K562 (cell line): Measurements from ENCODE around the gene PRMT5. TPM values are rescaled to one million over a fixed set of nuclear protein-coding genes. Genes with fewer than 3 reads are reported as not detected.
A peak's percentile ranks its signal among the peaks of the same experiment; 100 is the strongest.

Source experiments
- ATF1 ChIP-seq, 2 experiments: fragments of 450-650 bp in 1 of 2; IDR thresholded peaks; 2 replicates each; pipeline ENCODE4 v1.6.1; 2016; ENCODE audit warnings: missing compliant biosample characterization in 1 of 2, missing genetic modification characterization in 1 of 2
- CTCF ChIP-seq, 3 experiments: IDR thresholded peaks in 2 of 3; conservative IDR thresholded peaks in 1 of 3; 2 replicates each; pipeline ENCODE4 v1.5.1; 2011 to 2012; ENCODE audit warnings: low read length in 3 of 3, mild to moderate bottlenecking in 3 of 3, control low read depth in 2 of 3, improper control_type of control experiment in 1 of 3, inconsistent platforms in 1 of 3, low read depth in 1 of 3, mixed read lengths in 1 of 3, moderate library complexity in 1 of 3; ENCODE audit not compliant: insufficient read depth in 2 of 3
- FOXM1 ChIP-seq, 2 experiments: fragments of 450-650 bp in 1 of 2; sonication (generic) in 1 of 2; formaldehyde crosslinking in 1 of 2; IDR thresholded peaks; 2 replicates each; pipeline versions ENCODE4 v1.6.1 to v1.9.0; 2017 to 2022; ENCODE audit warnings: low read depth in 2 of 2, mild to moderate bottlenecking in 2 of 2, missing genetic modification reagents in 1 of 2, moderate library complexity in 1 of 2
- FUS ChIP-seq: fragments of 200-400 bp; formaldehyde crosslinking; optimal IDR thresholded peaks from 2 replicates; pipeline ENCODE3; 2017; ENCODE audit warnings: low read depth, low read length
- HNRNPH1 ChIP-seq: fragments of 200-400 bp; formaldehyde crosslinking; optimal IDR thresholded peaks from 2 replicates; pipeline ENCODE3; 2017; ENCODE audit warnings: low read depth, mild to moderate bottlenecking, low read length, moderate library complexity
- L3MBTL2 ChIP-seq: fragments of 450-650 bp; IDR thresholded peaks from 2 replicates; pipeline ENCODE4 v1.6.1; 2016; ENCODE audit warnings: mild to moderate bottlenecking, moderate library complexity
- MXD1 ChIP-seq: fragments of 250-450 bp; sonication (Bioruptor Pico); IDR thresholded peaks from 2 replicates; pipeline ENCODE4 v1.8.0; 2021; ENCODE audit warnings: borderline replicate concordance, mild to moderate bottlenecking, moderate library complexity; ENCODE audit not compliant: poor library complexity, severe bottlenecking
- NFIC ChIP-seq: fragments of 450-650 bp; IDR thresholded peaks from 2 replicates; pipeline ENCODE4 v1.6.1; 2017; ENCODE audit warnings: mild to moderate bottlenecking, inconsistent platforms
- POLR2AphosphoS5 ChIP-seq: IDR thresholded peaks from 2 replicates; pipeline ENCODE4 v1.6.1; 2011; ENCODE audit warnings: mild to moderate bottlenecking, low read depth, low read length, moderate library complexity; ENCODE audit not compliant: control insufficient read depth, insufficient read depth
- RAD21 ChIP-seq, 2 experiments: fragments of 250-450 bp in 1 of 2; fragments of 450-650 bp in 1 of 2; sonication (Bioruptor Pico) in 1 of 2; formaldehyde crosslinking in 1 of 2; IDR thresholded peaks in 1 of 2; conservative IDR thresholded peaks in 1 of 2; 2 replicates each; pipeline versions ENCODE4 v1.4.0 to v1.8.0; 2020 to 2022; ENCODE audit warnings: mild to moderate bottlenecking in 2 of 2, moderate library complexity in 1 of 2
- RAD51 ChIP-seq: fragments of 450-650 bp; IDR thresholded peaks from 2 replicates; pipeline ENCODE4 v1.7.1; 2016; ENCODE audit warnings: low read depth, mild to moderate bottlenecking, borderline replicate concordance
- RERE ChIP-seq: sonication (generic); formaldehyde crosslinking; IDR thresholded peaks from 2 replicates; pipeline ENCODE4 v1.8.0; 2023; ENCODE audit warnings: missing genetic modification reagents, mild to moderate bottlenecking, borderline replicate concordance
- RFX1 ChIP-seq: fragments of 450-650 bp; IDR thresholded peaks from 2 replicates; pipeline ENCODE4 v1.6.1; 2016; ENCODE audit warnings: mild to moderate bottlenecking, moderate library complexity
- SPI1 ChIP-seq: IDR thresholded peaks from 2 replicates; pipeline ENCODE4 v1.6.1; 2011; ENCODE audit warnings: low read depth, low read length, control low read depth, borderline replicate concordance
- TAF15 ChIP-seq: fragments of 200-400 bp; formaldehyde crosslinking; IDR thresholded peaks from 2 replicates; pipeline ENCODE4 v1.6.1; 2017; ENCODE audit warnings: mild to moderate bottlenecking, low read depth, low read length, moderate library complexity
- TBL1XR1 ChIP-seq, 2 experiments: IDR thresholded peaks; 2 replicates each; pipeline ENCODE4 v1.6.1; 2012; ENCODE audit warnings: improper control_type of control experiment in 2 of 2, low read length in 2 of 2, mild to moderate bottlenecking in 1 of 2
- ZBTB26 ChIP-seq: fragments of 450-650 bp; formaldehyde crosslinking; IDR thresholded peaks from 2 replicates; pipeline ENCODE4 v1.4.0; 2022; ENCODE audit warnings: missing genetic modification characterization
- polyA plus RNA-seq, 8 experiments: library from polyadenylated mRNA; depleted of rRNA in 4 of 8; stranded (reverse) in 5 of 8; unstranded in 3 of 8; fragments of >200 nt; fragmentation: Nextera tagmentation in 2 of 8; fragmentation: Illumina TruSeq in 1 of 8; extraction: Ambion mirVana in 2 of 8; extraction: Trizol in 1 of 8; gene quantifications; 2 replicates each; pipeline versions ENCODE4 v1.2.1 to v1.2.3, GENCODE V29; 2011 to 2014; ENCODE audit warnings: inconsistent platforms in 1 of 8, missing spikeins in 1 of 8
- total RNA-seq, 7 experiments: library from RNA; depleted of rRNA in 6 of 7; stranded (reverse); fragments of >200 nt in 6 of 7; fragmentation: Illumina TruSeq in 2 of 7; extraction: Trizol in 2 of 7; gene quantifications; 2 replicates each; pipeline versions ENCODE4 v1.2.1 to v1.2.3, GENCODE V29; 2011 to 2021; ENCODE audit warnings: low replicate concordance in 1 of 7

Gene PRMT5
- total and polyA plus RNA-seq, 9 of the 15 experiments (the other 6 are each of a cell fraction or from before 2014, with no cell fraction given), result 114 to 552 (median 222) TPM

- TF ChIP-seq NFIC (peak; percentile 80), TBL1XR1 (IDR thresholded peaks at IDR 0.05; ENCODE audit: low read length in 2 of 2) (no peak), SPI1 (peak; percentile 13; the same call in 1 of the 2 replicates), FOXM1 (IDR thresholded peaks at IDR 0.05; ENCODE audit: low read depth) (no peak), FOXM1 (CRISPR knock-in tag; IDR thresholded peaks at IDR 0.05; ENCODE audit: low read depth) (no peak), ATF1 (CRISPR knock-in tag; IDR thresholded peaks at IDR 0.05) (no peak), ATF1 (tag; IDR thresholded peaks at IDR 0.05) (no peak), TAF15 (no peak), CTCF (IDR thresholded peaks at IDR 0.05 in 2 of 3, conservative IDR thresholded peaks at IDR 0.05 in 1 of 3; ENCODE audit: insufficient read depth in 2 of 3, low read depth in 1 of 3, low read length in 3 of 3) (no peak), RAD21 (CRISPR knock-in tag; conservative IDR thresholded peaks at IDR 0.05 in 1 of 2, IDR thresholded peaks at IDR 0.05 in 1 of 2) (no peak), POLR2AphosphoS5 (no peak), RAD51 (peak; percentile 8; the same call in 1 of the 2 replicates), L3MBTL2 (no peak), FUS (no peak), RFX1 (no peak), ZBTB26 (no peak), MXD1 (CRISPR knock-in tag) (no peak), HNRNPH1 (no peak), RERE (CRISPR knock-in tag) (no peak)
Observed at GRCh38 chr14:22976620-22977433, 47.7 kb upstream of the PRMT5 start (continued).
